ENCODE measurements around the gene PYURF.

Gene PYURF, protein sequence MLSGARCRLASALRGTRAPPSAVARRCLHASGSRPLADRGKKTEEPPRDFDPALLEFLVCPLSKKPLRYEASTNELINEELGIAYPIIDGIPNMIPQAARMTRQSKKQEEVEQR

DNA sequence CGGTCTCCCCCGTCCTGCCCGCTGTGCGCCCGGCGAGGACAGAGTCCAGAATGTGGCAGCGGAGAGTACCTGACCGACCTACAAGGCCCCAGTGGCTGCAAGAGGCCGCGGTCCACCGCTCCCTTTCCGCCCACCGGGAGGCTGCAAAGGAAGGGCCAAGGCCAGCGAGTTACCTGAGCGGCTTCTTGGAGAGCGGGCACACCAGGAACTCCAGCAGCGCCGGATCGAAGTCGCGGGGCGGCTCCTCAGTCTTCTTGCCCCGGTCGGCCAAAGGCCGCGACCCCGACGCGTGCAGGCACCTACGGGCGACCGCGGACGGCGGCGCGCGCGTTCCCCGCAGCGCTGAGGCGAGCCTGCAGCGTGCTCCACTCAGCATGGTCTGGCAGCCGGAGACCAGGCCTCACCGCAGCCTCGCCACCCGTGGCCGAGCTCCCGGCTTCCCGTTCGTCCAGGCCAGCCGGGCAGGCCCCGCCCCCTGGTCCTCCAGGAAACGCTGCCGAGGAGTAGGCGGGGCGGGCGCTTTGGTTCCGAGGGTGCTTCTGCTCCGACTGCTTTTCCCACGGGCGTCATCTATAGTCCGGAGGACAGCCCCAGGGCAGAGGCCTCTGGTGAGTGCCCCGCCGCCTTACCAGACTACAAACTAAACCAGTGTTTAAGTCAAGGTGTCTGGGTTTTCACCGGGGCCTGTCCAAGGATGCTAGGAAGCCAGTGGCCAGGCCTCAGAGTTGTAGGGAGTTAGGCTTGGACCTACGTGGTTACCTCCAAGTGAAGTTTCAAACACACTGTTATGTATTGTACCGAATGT, at the start of gene PYURF:
Gene PYURF, minus strand, starts transcription at position 452 of the 805 bp plus-strand sequence. Its CDS starts 76 bp downstream, at position 376.
- Histone ChIP-seq H3K4me1 (ENCODE audit: low read length) (peaks cover 29% of the 10 kb centered on the region), H2AFZ (ENCODE audit: low read depth, low read length) (peak within 1 kb of the TSS; percentile 98), H3K79me2 (ENCODE audit: low read length) (peaks cover 33% of the 10 kb centered on the region), H3K36me3 (replicated peaks; ENCODE audit: low read depth, low read length) (peaks cover 5% of the 10 kb centered on the region), H3K27ac (ENCODE audit: low read length) (peak within 1 kb of the TSS; percentile 39), H3K27me3 (ENCODE audit: low read depth, low read length) (no peaks in the 10 kb centered on the region), H3K4me3 (ENCODE audit: low read length) (peak within 1 kb of the TSS; percentile 95), H4K20me1 (ENCODE audit: insufficient read depth, low read length) (peaks cover 7% of the 10 kb centered on the region), H3K4me2 (ENCODE audit: low read length) (peak within 1 kb of the TSS; percentile 99), H3K9me3 (ENCODE audit: insufficient read depth, low read length) (no peaks in the 10 kb centered on the region), H3K9ac (ENCODE audit: low read length) (peak within 1 kb of the TSS; percentile 93)
- TF ChIP-seq EZH2phosphoT487 (IDR thresholded peaks at IDR 0.05; ENCODE audit: low read depth) (no peak), CTCF (IDR thresholded peaks at IDR 0.05; ENCODE audit: low read depth, low read length) (no peak)

GRCh38 chr4:88570001-88570400, 46.4 kb upstream of the PYURF start:
- Histone ChIP-seq H3K27ac (ENCODE audit: low read length) (no peak overlapping the region), H3K79me2 (ENCODE audit: low read length) (no peaks in the 10 kb centered on the region), H3K27me3 (ENCODE audit: low read depth, low read length) (no peaks in the 10 kb centered on the region), H3K4me2 (ENCODE audit: low read length) (no peak overlapping the region), H3K9ac (ENCODE audit: low read length) (no peak overlapping the region), H3K9me3 (ENCODE audit: insufficient read depth, low read length) (no peaks in the 10 kb centered on the region), H2AFZ (ENCODE audit: low read depth, low read length) (no peak overlapping the region), H4K20me1 (ENCODE audit: insufficient read depth, low read length) (no peaks in the 10 kb centered on the region), H3K4me3 (ENCODE audit: low read length) (no peak overlapping the region), H3K4me1 (ENCODE audit: low read length) (no peaks in the 10 kb centered on the region), H3K36me3 (replicated peaks; ENCODE audit: low read depth, low read length) (no peaks in the 10 kb centered on the region)
- no peak for TF ChIP-seq EZH2phosphoT487 (IDR thresholded peaks at IDR 0.05; ENCODE audit: low read depth)

GRCh38 chr4:88567591-88567990, 44.0 kb upstream of the PYURF start:
- H3K4me1 ChIP-seq (ENCODE audit: low read length): no peaks in the 10 kb centered on the region
- no peaks in the 10 kb centered on the region for H3K9me3 ChIP-seq (ENCODE audit: insufficient read depth, low read length)
- no peak overlapping the region for H3K4me2 ChIP-seq (ENCODE audit: low read length)
- H3K79me2 ChIP-seq (ENCODE audit: low read length): no peaks in the 10 kb centered on the region
- no peak overlapping the region for H2AFZ ChIP-seq (ENCODE audit: low read depth, low read length)
- H3K9ac ChIP-seq (ENCODE audit: low read length): no peak overlapping the region
- no peaks in the 10 kb centered on the region for H3K27me3 ChIP-seq (ENCODE audit: low read depth, low read length)
- TF ChIP-seq CTCF (IDR thresholded peaks at IDR 0.05; ENCODE audit: low read depth, low read length) (no peak), EZH2phosphoT487 (IDR thresholded peaks at IDR 0.05; ENCODE audit: low read depth) (no peak)
- H3K36me3 ChIP-seq (replicated peaks; ENCODE audit: low read depth, low read length): no peaks in the 10 kb centered on the region
- no peak overlapping the region for H3K4me3 ChIP-seq (ENCODE audit: low read length)
- no peak overlapping the region for H3K27ac ChIP-seq (ENCODE audit: low read length)
- no peaks in the 10 kb centered on the region for H4K20me1 ChIP-seq (ENCODE audit: insufficient read depth, low read length)

DNA sequence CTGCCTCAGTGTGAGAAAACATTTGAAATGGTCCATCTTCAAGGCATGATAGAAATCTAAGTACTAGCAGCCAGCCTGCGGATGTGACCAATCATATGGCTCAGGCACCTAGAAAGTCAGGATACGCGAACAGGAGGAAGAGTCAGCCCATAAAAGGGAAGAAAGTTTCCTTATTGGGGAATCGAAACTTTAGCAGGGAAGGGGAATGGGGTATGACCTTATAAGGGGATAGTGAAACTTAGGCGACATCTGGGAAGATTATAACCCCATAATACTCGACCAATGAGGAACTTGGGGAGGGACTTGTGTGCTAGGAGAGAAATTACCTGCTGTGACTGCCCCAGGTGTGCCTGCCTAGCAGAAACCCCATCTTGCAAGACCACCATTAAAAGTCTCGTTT, 26.2 kb upstream of the PYURF start:
- Histone ChIP-seq H4K20me1 (ENCODE audit: insufficient read depth, low read length) (no peaks in the 10 kb centered on the region), H2AFZ (ENCODE audit: low read depth, low read length) (no peak overlapping the region), H3K9me3 (ENCODE audit: insufficient read depth, low read length) (no peaks in the 10 kb centered on the region), H3K79me2 (ENCODE audit: low read length) (no peaks in the 10 kb centered on the region), H3K9ac (ENCODE audit: low read length) (no peak overlapping the region), H3K27ac (ENCODE audit: low read length) (no peak overlapping the region), H3K4me3 (ENCODE audit: low read length) (no peak overlapping the region), H3K27me3 (ENCODE audit: low read depth, low read length) (no peaks in the 10 kb centered on the region), H3K36me3 (replicated peaks; ENCODE audit: low read depth, low read length) (no peaks in the 10 kb centered on the region), H3K4me1 (ENCODE audit: low read length) (no peaks in the 10 kb centered on the region), H3K4me2 (ENCODE audit: low read length) (no peak overlapping the region)
- no peak for TF ChIP-seq EZH2phosphoT487 (IDR thresholded peaks at IDR 0.05; ENCODE audit: low read depth)
- TF ChIP-seq CTCF (IDR thresholded peaks at IDR 0.05; ENCODE audit: low read depth, low read length): no peak
